Motor neuron (in vitro differentiated cells): ENCODE data around the gene MAMLD1. TPM values are rescaled to one million over a fixed set of nuclear protein-coding genes. Genes with fewer than 3 reads are reported as not detected.

Experiments used
- ATAC-seq, 8 experiments: fragments of 200-7000 bp; cut with Tn5 transposase; replicated peaks in 6 of 8; 2 replicates each; pipeline ENCODE4 v1.8.0; 2021; ENCODE audit warnings: mild to moderate bottlenecking in 8 of 8, moderate library complexity in 8 of 8
- H3K27ac ChIP-seq, 2 donors: fragments of 250-450 bp; sonication (Bioruptor Pico); 2 replicates each; pipeline ENCODE4 v1.9.0; 2021; ENCODE audit warnings: antibody characterized with exemption in 2 of 2, mild to moderate bottlenecking in 2 of 2, moderate library complexity in 1 of 2
- H3K4me1 ChIP-seq, 2 donors: fragments of 250-450 bp; sonication (Bioruptor Pico); replicated peaks in 1 of 2; 2 replicates each; pipeline ENCODE4 v1.6.1; 2021; ENCODE audit warnings: antibody characterized with exemption in 2 of 2, mild to moderate bottlenecking in 2 of 2, moderate library complexity in 1 of 2
- H3K4me3 ChIP-seq, 5 donors: fragments of 250-450 bp; sonication (Bioruptor Pico); 2 replicates each; pipeline ENCODE4 v1.9.0; 2021; ENCODE audit warnings: antibody characterized with exemption in 5 of 5, mild to moderate bottlenecking in 5 of 5, moderate library complexity in 4 of 5
- WGBS, 10 experiments: fragments of 450-650 bp; shearing (Covaris generic); methylation state at CpG; one replicate each; pipeline ENCODE4 v1.0.0; 2022; 5-methylcytosine and 5-hydroxymethylcytosine counted together
- in situ Hi-C, 9 experiments: fragments of 400-800 bp; cut with MboI; loops; one replicate each; pipeline ENCODE4 v1.15.0; 2021; ENCODE audit warnings: low sequenced_read_pairs in 9 of 9, low pct_unique_long_range_greater_than_20kb in 2 of 9; ENCODE audit not compliant: unreplicated experiment in 9 of 9
- total RNA-seq, 8 experiments: library from RNA; unstranded; fragments of 300-600 nt; gene quantifications; 2 replicates each; pipeline versions ENCODE4 v1.2.3 to v1.2.4, GENCODE V29; 2022

MAMLD1 gene
- total RNA-seq, 8 experiments from 2014 or later: 0.96 to 3.4 (median 1.4) TPM

GRCh38 chrX:150358651-150359050, 4.5 kb upstream of the MAMLD1 start:
- no peak overlapping the region for H3K27ac ChIP-seq
- in situ Hi-C loops: loop anchor here in 2 of 9 experiments (25.0 kb wide), 1 partner anchor 396 kb away; no protein-coding TSS in a partner anchor
- H3K4me3 ChIP-seq: no peak overlapping the region
- ATAC-seq: no peak
- WGBS, 10 experiments: 37 to 83% (median 59%) methylated on average over 1 to 3 of the region's 3 CpGs; no CpG with 5 or more reads in 6 of the 10 experiments
- peaks cover 0 to 3% of the 10 kb centered on the region in 2 donors for H3K4me1 ChIP-seq

- in situ Hi-C loops: loop anchor here in 2 of 9 experiments (25.0 kb wide), 1 partner anchor 398 kb away; no protein-coding TSS in a partner anchor
- WGBS, 10 experiments: 29 to 100% (median 78%) methylated on average over 1 to 5 of the region's 5 CpGs; no CpG with 5 or more reads in 6 of the 10 experiments
- no peak overlapping the region for H3K27ac ChIP-seq
- H3K4me3 ChIP-seq: no peak overlapping the region
- peaks cover 0 to 3% of the 10 kb centered on the region in 2 donors for H3K4me1 ChIP-seq
- ATAC-seq: no peak
Measured at GRCh38 chrX:150360331-150360730, 2.8 kb upstream of the MAMLD1 start.

GRCh38 chrX:150361070-150361776, 1.9 kb upstream of the MAMLD1 start:
- in situ Hi-C loops: loop anchor here in 2 of 9 experiments (25.0 kb wide), 1 partner anchor 399 kb away; no protein-coding TSS in a partner anchor
- 28% methylated on average over 8 of the region's 43 CpGs; no CpG with 5 or more reads in 9 of the 10 experiments for WGBS, 10 experiments
- Histone ChIP-seq H3K4me1 (peaks cover 0 to 3% of the 10 kb centered on the region in 2 donors), H3K27ac (no peak overlapping the region), H3K4me3 (peak overlapping the region; percentile 41 to 64 (median 51))
- peak in 4 of 8 experiments; percentile 1 to 12 (median 6) for ATAC-seq

- WGBS, 10 experiments: no CpG with 5 or more reads among the region's 37 CpGs
- Histone ChIP-seq H3K4me3 (peak overlapping the region; percentile 41 to 64 (median 51)), H3K4me1 (peaks cover 0 to 3% of the 10 kb centered on the region in 2 donors), H3K27ac (no peak overlapping the region)
- in situ Hi-C loops: loop anchor here in 2 of 9 experiments (25.0 kb wide), 1 partner anchor 400 kb away; no protein-coding TSS in a partner anchor
- peak in 2 of 8 experiments; percentile 3 to 5 for ATAC-seq
Measured at GRCh38 chrX:150361777-150362351, 1.3 kb upstream of the MAMLD1 start.

- Histone ChIP-seq H3K4me1 (peaks cover 0 to 3% of the 10 kb centered on the region in 2 donors), H3K27ac (no peak overlapping the region), H3K4me3 (peak overlapping the region; percentile 41 to 64 (median 51))
- 0 to 43% methylated on average over 2 to 5 of the region's 67 CpGs; no CpG with 5 or more reads in 8 of the 10 experiments for WGBS, 10 experiments
- peak; percentile 2 to 46 (median 14) for ATAC-seq
- in situ Hi-C loops: loop anchor here in 2 of 9 experiments (25.0 kb wide), 1 partner anchor 401 kb away; no protein-coding TSS in a partner anchor
Measured at GRCh38 chrX:150363561-150364346, 637 bp downstream of the MAMLD1 start.

GRCh38 chrX:150364347-150365050, 1.4 kb downstream of the MAMLD1 start:
- in situ Hi-C loops: loop anchor here in 2 of 9 experiments (25.0 kb wide), 1 partner anchor 402 kb away; no protein-coding TSS in a partner anchor
- ATAC-seq: peak; percentile 2 to 16 (median 4)

GRCh38 chrX:150365051-150365989, 2.2 kb downstream of the MAMLD1 start:
- in situ Hi-C loops: loop anchor here in 2 of 9 experiments (25.0 kb wide), 1 partner anchor 403 kb away; no protein-coding TSS in a partner anchor
- peak overlapping the region; percentile 41 to 64 (median 51) for H3K4me3 ChIP-seq
- H3K4me1 ChIP-seq: peaks cover 5 to 8% of the 10 kb centered on the region in 2 donors
- peak overlapping the region; percentile 60 to 74 for H3K27ac ChIP-seq
- 6 to 31% methylated on average over 2 to 9 of the region's 75 CpGs; no CpG with 5 or more reads in 8 of the 10 experiments for WGBS, 10 experiments
- peak; percentile 21 to 66 (median 59) for ATAC-seq

More at GRCh38 chrX:150364347-150365050, 1.4 kb downstream of the MAMLD1 start:
- 55% methylated on average over 6 of the region's 66 CpGs; no CpG with 5 or more reads in 9 of the 10 experiments for WGBS, 10 experiments
- H3K4me1 ChIP-seq: peaks cover 2 to 3% of the 10 kb centered on the region in 2 donors
- peak overlapping the region in 1 of 2 donors; percentile 74 for H3K27ac ChIP-seq
- H3K4me3 ChIP-seq: peak overlapping the region; percentile 41 to 64 (median 51)

GRCh38 chrX:150365990-150366911, 3.1 kb downstream of the MAMLD1 start:
- no peak overlapping the region for H3K27ac ChIP-seq
- H3K4me1 ChIP-seq: peaks cover 10% of the 10 kb centered on the region in 2 donors
- 7 to 23% methylated on average over 11 to 18 of the region's 24 CpGs; no CpG with 5 or more reads in 8 of the 10 experiments for WGBS, 10 experiments
- H3K4me3 ChIP-seq: peak overlapping the region; percentile 41 to 64 (median 51)
- ATAC-seq: peak in 7 of 8 experiments; percentile 1 to 21 (median 7)
- in situ Hi-C loops: loop anchor here in 2 of 9 experiments (25.0 kb wide), 1 partner anchor 404 kb away; no protein-coding TSS in a partner anchor

GRCh38 chrX:150366951-150367545, 3.9 kb downstream of the MAMLD1 start:
- in situ Hi-C loops: loop anchor here in 2 of 9 experiments (25.0 kb wide), 1 partner anchor 405 kb away; no protein-coding TSS in a partner anchor
- Histone ChIP-seq H3K4me3 (peak overlapping the region in 4 of 5 donors; percentile 42 to 64 (median 54)), H3K4me1 (peaks cover 6 to 10% of the 10 kb centered on the region in 2 donors), H3K27ac (no peak overlapping the region)
- ATAC-seq: no peak
- 6% methylated on average over 4 of the region's 5 CpGs; no CpG with 5 or more reads in 9 of the 10 experiments for WGBS, 10 experiments
